Endothelial cell of umbilical vein (primary cell): ENCODE results near the gene GRID1. TPM values are rescaled to one million over a fixed set of nuclear protein-coding genes. Genes with fewer than 3 reads are reported as not detected.

Source experiments
- BruUV-seq: library from RNA; stranded (reverse); fragments of 400-500 nt; replicated peaks from 2 replicates; lab custom pipeline; 2021; lab: Mats Ljungman, UMichigan
- CTCF ChIA-PET: fragments of 300-600, 350-600 bp; sonication (Branson Sonifier 250); formaldehyde crosslinking; loops from one replicate; lab custom pipeline; 2021; ENCODE audit warnings: antibody characterized with exemption, inconsistent platforms; lab: Charles Lee
- POLR2A ChIA-PET: fragments of 300-600, 350-600 bp; sonication (Branson Sonifier 250); formaldehyde crosslinking; loops from one replicate; lab custom pipeline; 2021; ENCODE audit warnings: antibody characterized with exemption, inconsistent platforms; lab: Charles Lee
- DNase-seq: peaks from one replicate; pipeline ENCODE4 v3.0.0-alpha.2; 2011; ENCODE audit warnings: low read depth, low spot score
- FAIRE-seq: peaks from 2 replicates; lab custom pipeline; 2011; peaks lifted over from hg19 to GRCh38; lab: Jason Lieb, UNC
- H2AFZ ChIP-seq: 2 replicates; pipeline ENCODE4 v1.6.0; 2012; ENCODE audit warnings: low read depth, low read length, control low read depth, inconsistent platforms
- H3K27ac ChIP-seq: 2 replicates; pipeline ENCODE4 v1.5.1; 2011; ENCODE audit warnings: low read depth, mild to moderate bottlenecking, control low read depth, low read length, moderate library complexity; ENCODE audit not compliant: insufficient read depth
- H3K27me3 ChIP-seq, 2 experiments: 2 replicates each; pipeline versions ENCODE4 v1.6.0 to v1.6.1; 2011; ENCODE audit warnings: low read length in 2 of 2, mixed read lengths in 1 of 2; ENCODE audit not compliant: control insufficient read depth in 2 of 2, insufficient read depth in 2 of 2
- H3K36me3 ChIP-seq, 2 experiments: 2 replicates in 1 of 2; 3 replicates in 1 of 2; pipeline ENCODE4 v1.5.1; 2011; ENCODE audit warnings: low read length in 2 of 2, mild to moderate bottlenecking in 1 of 2, moderate library complexity in 1 of 2; ENCODE audit not compliant: control insufficient read depth in 2 of 2, insufficient read depth in 2 of 2; ENCODE audit errors: extremely low read depth in 1 of 2
- H3K4me1 ChIP-seq: 3 replicates; pipeline ENCODE4 v1.5.1; 2011; ENCODE audit warnings: mild to moderate bottlenecking, low read length; ENCODE audit not compliant: control insufficient read depth, insufficient read depth; ENCODE audit errors: extremely low read depth
- H3K4me2 ChIP-seq: 2 replicates; pipeline ENCODE4 v1.6.1; 2011; ENCODE audit warnings: low read length, control low read depth, mixed read lengths; ENCODE audit not compliant: insufficient read depth
- H3K4me3 ChIP-seq, 3 experiments: fragments of 200-600 bp in 1 of 3; sonication (generic), shearing (Covaris generic) in 1 of 3; replicated peaks in 1 of 3; 2 replicates each; pipeline ENCODE4 v1.5.1; 2011 to 2016; ENCODE audit warnings: control low read depth in 3 of 3, low read length in 3 of 3, mild to moderate bottlenecking in 2 of 3, inconsistent platforms in 1 of 3, low read depth in 1 of 3, moderate library complexity in 1 of 3; ENCODE audit not compliant: insufficient read depth in 1 of 3
- H3K79me2 ChIP-seq: 2 replicates; pipeline ENCODE4 v1.6.0; 2012; ENCODE audit warnings: low read length, inconsistent platforms; ENCODE audit not compliant: control insufficient read depth, insufficient read depth
- H3K9ac ChIP-seq: replicated peaks from 2 replicates; pipeline ENCODE3; 2011; ENCODE audit warnings: low read length, control low read depth; ENCODE audit not compliant: insufficient read depth; ENCODE audit errors: extremely low read depth
- H3K9me1 ChIP-seq: replicated peaks from 3 replicates; pipeline ENCODE4 v1.6.0; 2011; ENCODE audit warnings: mild to moderate bottlenecking, low read length; ENCODE audit not compliant: control insufficient read depth, insufficient read depth; ENCODE audit errors: extremely low read depth
- H3K9me3 ChIP-seq: replicated peaks from 2 replicates; pipeline ENCODE4 v1.5.1; 2012; ENCODE audit warnings: low read length, inconsistent platforms; ENCODE audit not compliant: control insufficient read depth, insufficient read depth
- H4K20me1 ChIP-seq: replicated peaks from 2 replicates; pipeline ENCODE3; 2011; ENCODE audit warnings: mild to moderate bottlenecking, low read length; ENCODE audit not compliant: control insufficient read depth, insufficient read depth; ENCODE audit errors: extremely low read depth
- EZH2 ChIP-seq: IDR thresholded peaks from 2 replicates; pipeline ENCODE4 v1.6.1; 2012; ENCODE audit warnings: borderline replicate concordance, low read depth, mild to moderate bottlenecking, moderate library complexity, low read length, inconsistent platforms; ENCODE audit not compliant: severe bottlenecking
- FOS ChIP-seq: IDR thresholded peaks from 2 replicates; pipeline ENCODE4 v1.6.1; 2011; ENCODE audit warnings: mild to moderate bottlenecking, low read length, moderate library complexity, borderline replicate concordance; ENCODE audit not compliant: insufficient read depth
- GATA2 ChIP-seq: IDR thresholded peaks from 2 replicates; pipeline ENCODE4 v1.7.0; 2011; ENCODE audit warnings: low read depth, mild to moderate bottlenecking, moderate library complexity, mixed read lengths, low read length; ENCODE audit not compliant: insufficient read length, insufficient read depth
- JUN ChIP-seq: IDR thresholded peaks from 2 replicates; pipeline ENCODE4 v1.6.1; 2011; ENCODE audit warnings: borderline replicate concordance, low read depth; ENCODE audit not compliant: insufficient read length, insufficient read depth
- MYC ChIP-seq: IDR thresholded peaks from one replicate; pipeline ENCODE4 v1.6.1; 2011; ENCODE audit warnings: mild to moderate bottlenecking, low read depth, low read length
- POLR2A ChIP-seq: IDR thresholded peaks from 2 replicates; pipeline ENCODE4 v1.6.1; 2012; ENCODE audit warnings: low read depth, mild to moderate bottlenecking, control low read depth, low read length
- POLR2AphosphoS5 ChIP-seq: IDR thresholded peaks from 2 replicates; pipeline ENCODE4 v1.6.1; 2012; ENCODE audit warnings: low read depth, mild to moderate bottlenecking, control low read depth, low read length, moderate library complexity; ENCODE audit not compliant: insufficient read depth
- dilution Hi-C: fragments of 300-500 bp; cut with MboI; formaldehyde crosslinking; loops from one replicate; pipeline ENCODE4 v1.15.0; 2019; ENCODE audit warnings: low sequenced_read_pairs; ENCODE audit not compliant: extremely low pct_ligation_motif_present
- intact Hi-C: fragments of 100-400 bp; cut with micrococcal nuclease; formaldehyde crosslinking; loops from one replicate; pipeline ENCODE4 v1.10.0; 2022
- polyA plus RNA-seq, 4 experiments: library from polyadenylated mRNA; depleted of rRNA in 3 of 4; stranded (reverse) in 3 of 4; unstranded in 1 of 4; fragments of >200 nt; gene quantifications; 2 replicates each; pipeline versions ENCODE4 v1.2.1 to v1.2.3, GENCODE V29; 2011 to 2012; ENCODE audit warnings: missing spikeins in 1 of 4
- total RNA-seq: library from RNA; stranded (reverse); gene quantifications from 2 replicates; pipeline ENCODE4 v1.2.3, GENCODE V29; 2021
- TF ChIP-seq, protein P1 (sequence below): IDR thresholded peaks from 2 replicates; pipeline ENCODE4 v1.6.1; 2011; ENCODE audit not compliant: insufficient read depth, insufficient read length
- TF ChIP-seq, protein P2 (sequence below), 2 donors: IDR thresholded peaks; 1 replicate in 1 of 2; 2 replicates in 1 of 2; pipeline ENCODE4 v1.5.1; 2011; ENCODE audit warnings: low read length in 2 of 2, mild to moderate bottlenecking in 2 of 2, moderate library complexity in 2 of 2, control low read depth in 1 of 2, inconsistent platforms in 1 of 2, low read depth in 1 of 2; ENCODE audit not compliant: insufficient read depth in 1 of 2; ENCODE audit errors: extremely low read depth in 1 of 2

GRID1 gene
- total and polyA plus RNA-seq, 2 donors (not counting 3 experiments of a cell fraction or from before 2014, with no cell fraction given), result not detected

DNA sequence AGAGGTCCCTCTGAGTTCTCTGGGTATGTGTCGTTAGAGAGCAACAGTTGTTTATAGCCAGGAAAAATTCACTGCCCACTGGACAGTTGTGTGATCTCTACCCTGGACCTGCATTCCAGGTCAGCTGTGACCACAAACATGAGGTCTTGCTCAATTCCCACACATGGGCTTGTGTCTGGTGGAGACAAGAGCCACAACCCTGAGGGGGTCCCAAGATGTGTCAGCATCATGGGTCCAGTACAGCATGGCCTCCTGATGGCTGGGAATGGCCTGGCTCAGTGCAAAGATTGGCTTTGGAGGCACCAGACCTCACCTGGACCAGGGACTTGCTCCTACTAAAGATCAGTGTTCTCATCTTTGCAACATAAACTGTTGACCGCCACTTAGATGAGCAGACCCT lies 751.6 kb downstream of the GRID1 start:
- DNase-seq (no peak), FAIRE-seq (no peak)
- H3K9ac ChIP-seq, result no peak overlapping the region
- no peaks in the 10 kb centered on the region for H4K20me1 ChIP-seq
- no peak overlapping the region for H3K27ac ChIP-seq
- no peak for TF ChIP-seq JUN
- no peak for TF ChIP-seq FOS
- TF ChIP-seq EZH2, result no peak
- no peak for TF ChIP-seq MYC
- no peak for TF ChIP-seq POLR2AphosphoS5
- TF ChIP-seq, protein P1, sequence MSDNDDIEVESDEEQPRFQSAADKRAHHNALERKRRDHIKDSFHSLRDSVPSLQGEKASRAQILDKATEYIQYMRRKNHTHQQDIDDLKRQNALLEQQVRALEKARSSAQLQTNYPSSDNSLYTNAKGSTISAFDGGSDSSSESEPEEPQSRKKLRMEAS, result no peak
- TF ChIP-seq GATA2, result no peak
- TF ChIP-seq POLR2A, result no peak
- TF ChIP-seq, protein P2, sequence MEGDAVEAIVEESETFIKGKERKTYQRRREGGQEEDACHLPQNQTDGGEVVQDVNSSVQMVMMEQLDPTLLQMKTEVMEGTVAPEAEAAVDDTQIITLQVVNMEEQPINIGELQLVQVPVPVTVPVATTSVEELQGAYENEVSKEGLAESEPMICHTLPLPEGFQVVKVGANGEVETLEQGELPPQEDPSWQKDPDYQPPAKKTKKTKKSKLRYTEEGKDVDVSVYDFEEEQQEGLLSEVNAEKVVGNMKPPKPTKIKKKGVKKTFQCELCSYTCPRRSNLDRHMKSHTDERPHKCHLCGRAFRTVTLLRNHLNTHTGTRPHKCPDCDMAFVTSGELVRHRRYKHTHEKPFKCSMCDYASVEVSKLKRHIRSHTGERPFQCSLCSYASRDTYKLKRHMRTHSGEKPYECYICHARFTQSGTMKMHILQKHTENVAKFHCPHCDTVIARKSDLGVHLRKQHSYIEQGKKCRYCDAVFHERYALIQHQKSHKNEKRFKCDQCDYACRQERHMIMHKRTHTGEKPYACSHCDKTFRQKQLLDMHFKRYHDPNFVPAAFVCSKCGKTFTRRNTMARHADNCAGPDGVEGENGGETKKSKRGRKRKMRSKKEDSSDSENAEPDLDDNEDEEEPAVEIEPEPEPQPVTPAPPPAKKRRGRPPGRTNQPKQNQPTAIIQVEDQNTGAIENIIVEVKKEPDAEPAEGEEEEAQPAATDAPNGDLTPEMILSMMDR (IDR thresholded peaks at IDR 0.05; ENCODE audit: extremely low read depth in 1 of 2, insufficient read depth in 1 of 2, low read depth in 1 of 2, low read length in 2 of 2), result no peak
- H3K27me3 ChIP-seq, result no peaks in the 10 kb centered on the region
- no peaks in the 10 kb centered on the region for H3K79me2 ChIP-seq
- intact Hi-C loops, result no loop called here
- H3K36me3 ChIP-seq, result no peaks in the 10 kb centered on the region
- H3K4me1 ChIP-seq, result no peaks in the 10 kb centered on the region
- H3K4me3 ChIP-seq, result no peak overlapping the region
- no peak overlapping the region for H3K4me2 ChIP-seq
- dilution Hi-C loops, result no loop called here
- BruUV-seq, result no TSS peak
- POLR2A ChIA-PET, result no interaction called here
- no peaks in the 10 kb centered on the region for H3K9me1 ChIP-seq
- no peak overlapping the region for H2AFZ ChIP-seq
- no peaks in the 10 kb centered on the region for H3K9me3 ChIP-seq
- CTCF ChIA-PET, result no interaction called here
